GM21367 (cell line): ENCODE measurements around the gene PEX26.
A peak's percentile ranks its signal among the peaks of the same experiment; 100 is the strongest.
"Not testable (repeated sequence)": the region's sequence is repeated elsewhere in the genome, so short reads cannot be mapped to it uniquely, and the experiment has no call there.

Source experiments
- ATAC-seq: cut with Tn5 transposase; IDR thresholded peaks from one replicate; pipeline ENCODE4 v1.9.1; 2021; ENCODE audit not compliant: unreplicated experiment

PEX26 gene

DNA sequence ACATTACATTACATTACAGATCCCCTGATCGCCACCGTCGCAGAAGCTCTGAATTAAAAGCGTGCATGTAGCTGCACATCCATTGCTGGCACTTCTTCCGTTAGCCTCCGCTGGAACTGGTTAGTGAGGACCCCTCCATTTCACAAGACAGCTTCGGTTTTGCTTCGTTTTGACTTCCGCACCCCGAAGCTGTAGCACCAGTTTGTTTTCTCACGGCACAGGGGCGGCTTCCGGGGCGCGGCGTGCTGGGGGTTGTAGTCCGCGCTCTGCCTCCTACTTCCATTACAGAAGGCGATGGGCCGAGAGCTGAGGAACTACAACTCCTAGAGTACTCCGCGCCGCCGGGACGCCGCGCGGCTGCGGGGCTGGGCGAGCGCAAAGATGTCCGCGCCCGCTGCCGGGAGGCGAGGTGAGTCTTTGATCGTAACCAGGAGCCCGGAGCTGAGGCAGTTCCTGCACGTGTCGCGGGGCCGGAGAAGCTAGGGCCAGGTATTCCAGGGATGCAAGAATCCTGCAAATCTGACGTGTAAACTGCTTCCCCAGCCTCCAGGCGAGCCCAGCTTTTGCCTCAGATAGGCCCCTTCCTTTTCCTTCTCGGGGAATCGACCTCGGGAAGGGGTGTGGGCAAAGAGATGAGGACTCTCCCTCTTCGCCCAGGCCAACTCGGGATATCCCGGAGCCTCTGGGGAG is at the start of gene PEX26:
Gene PEX26, plus strand, starts transcription at position 352 of the 690 bp plus-strand sequence. CDS start 387 bp downstream, outside the sequence.
- peak; percentile 71 for ATAC-seq

DNA sequence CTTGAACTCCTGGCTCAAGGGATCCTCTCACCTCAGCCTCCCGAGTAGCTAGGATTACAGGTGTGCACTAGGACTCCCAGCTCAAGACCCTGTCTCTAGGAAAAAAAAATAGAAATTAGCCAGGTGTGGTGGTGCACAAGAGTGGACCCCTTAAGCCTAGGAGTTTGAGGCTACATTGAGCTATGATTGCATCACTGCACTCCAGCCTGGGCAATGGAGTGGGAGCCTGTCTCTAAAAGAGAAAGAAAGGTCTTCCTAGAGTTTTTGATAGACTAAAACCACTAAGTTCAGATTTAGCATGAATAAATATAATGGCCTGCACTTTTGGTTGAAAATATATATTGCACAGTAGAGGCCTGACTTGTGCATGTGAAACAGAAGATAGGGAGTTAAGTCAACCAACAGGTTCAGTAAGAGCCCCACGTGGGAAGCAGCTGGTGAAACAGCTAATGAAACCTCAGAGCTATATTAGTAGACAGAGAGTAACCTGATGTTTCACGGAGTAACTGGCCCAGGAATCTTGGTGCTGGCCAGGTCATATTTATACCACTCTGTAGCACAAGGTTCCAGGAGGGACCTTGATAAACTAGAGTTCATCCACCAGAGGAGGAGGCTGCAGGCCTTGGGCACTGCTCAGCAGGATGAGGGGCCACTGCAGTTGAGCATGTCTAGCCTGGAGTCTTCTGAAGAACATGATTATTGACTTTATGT is 48.8 kb upstream of the PEX26 start:
- no peak for ATAC-seq

DNA sequence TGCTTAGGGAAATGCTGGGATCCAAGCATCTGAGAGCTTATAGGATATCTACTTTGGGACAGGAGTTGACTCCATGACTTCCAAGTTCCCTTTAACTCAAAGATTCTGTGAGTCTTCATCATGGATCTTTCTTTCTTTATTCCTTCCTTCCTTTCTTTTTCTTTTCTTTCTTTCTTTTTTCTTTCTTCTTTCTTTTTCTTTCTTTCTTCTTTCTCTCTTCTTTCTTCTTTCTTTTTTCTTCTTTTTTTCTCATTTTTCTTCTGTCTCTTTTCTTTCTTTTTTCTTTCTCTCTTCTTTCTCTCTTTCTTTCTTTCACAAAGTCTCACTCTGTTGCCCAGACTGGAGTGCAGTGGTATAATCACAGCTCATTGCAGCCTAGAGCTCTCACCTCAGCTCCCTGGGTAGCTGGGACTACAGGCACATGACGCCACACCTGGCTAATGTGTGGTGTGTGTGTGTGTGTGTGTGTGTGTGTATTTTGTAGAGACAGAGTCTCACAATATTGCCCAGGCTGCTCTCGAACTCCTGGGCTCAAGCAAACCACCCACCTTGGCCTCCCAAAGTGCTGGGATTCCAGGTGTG is 48.0 kb upstream of the PEX26 start:
- no peak for ATAC-seq

DNA sequence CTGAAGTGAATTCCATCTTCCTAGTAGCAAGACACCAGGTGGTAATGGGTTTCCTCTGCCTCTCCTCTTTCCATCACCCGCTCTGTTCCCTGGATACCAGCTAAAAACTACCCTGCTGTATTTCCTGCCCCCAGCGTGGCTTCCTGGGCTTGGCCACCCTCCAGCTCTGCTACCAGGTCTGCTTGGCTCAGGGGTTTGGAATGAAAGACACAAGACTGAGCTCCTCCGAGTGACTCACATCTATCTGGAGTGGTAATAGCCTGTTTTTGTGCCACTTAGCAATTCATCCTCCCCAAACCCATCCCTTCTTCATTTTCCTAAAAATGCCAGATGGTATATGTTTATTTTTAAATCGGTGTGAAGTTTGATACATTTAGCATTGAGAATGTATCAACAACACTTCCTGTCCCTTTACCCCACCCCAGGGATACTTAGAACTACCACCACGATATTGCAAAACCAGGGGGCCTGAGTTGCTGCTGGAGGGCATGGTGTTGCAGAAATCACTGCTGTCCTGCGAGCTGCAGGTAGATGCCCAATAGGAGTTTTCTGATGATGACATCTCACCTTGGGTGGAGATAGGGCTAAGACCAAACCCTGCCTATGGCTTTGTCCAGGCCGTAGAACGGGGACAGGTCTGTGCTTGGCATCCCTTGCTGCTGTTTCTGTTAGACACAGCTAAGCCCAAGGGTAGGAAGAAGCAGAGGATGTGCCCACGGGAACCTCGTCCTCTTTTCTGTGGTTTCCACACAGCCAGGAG is 45.9 kb upstream of the PEX26 start:
- ATAC-seq = no peak

DNA sequence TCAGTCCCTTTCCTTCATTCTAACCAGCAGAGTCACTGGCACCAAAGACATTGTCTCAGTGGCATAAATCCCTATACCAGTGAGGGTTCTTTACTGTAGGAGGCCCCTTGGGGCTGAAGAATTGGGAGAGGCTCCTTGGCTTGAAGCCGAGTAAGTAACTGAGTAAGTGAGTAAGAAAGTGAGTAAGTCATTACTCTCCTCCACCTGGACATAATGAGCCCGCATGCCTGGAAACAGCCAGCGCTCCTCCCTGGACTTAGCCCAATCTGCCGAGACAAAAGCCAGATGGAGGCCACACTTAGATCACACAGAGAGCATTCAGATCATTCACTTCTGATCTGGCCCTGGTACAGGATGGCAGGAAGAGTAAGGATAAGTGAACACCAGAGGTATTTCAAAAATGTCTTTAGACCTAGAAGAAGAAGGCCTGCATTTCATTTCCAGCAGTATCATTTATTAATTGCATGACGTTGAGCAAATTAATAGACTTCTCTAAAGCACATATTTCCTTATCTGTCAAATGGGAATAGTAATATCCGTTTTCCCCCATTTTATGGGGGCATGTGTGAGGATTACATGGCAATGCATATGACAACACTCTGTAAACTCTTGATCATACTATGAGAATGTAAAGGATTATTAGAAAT is 45.2 kb upstream of the PEX26 start:
- no peak for ATAC-seq

DNA sequence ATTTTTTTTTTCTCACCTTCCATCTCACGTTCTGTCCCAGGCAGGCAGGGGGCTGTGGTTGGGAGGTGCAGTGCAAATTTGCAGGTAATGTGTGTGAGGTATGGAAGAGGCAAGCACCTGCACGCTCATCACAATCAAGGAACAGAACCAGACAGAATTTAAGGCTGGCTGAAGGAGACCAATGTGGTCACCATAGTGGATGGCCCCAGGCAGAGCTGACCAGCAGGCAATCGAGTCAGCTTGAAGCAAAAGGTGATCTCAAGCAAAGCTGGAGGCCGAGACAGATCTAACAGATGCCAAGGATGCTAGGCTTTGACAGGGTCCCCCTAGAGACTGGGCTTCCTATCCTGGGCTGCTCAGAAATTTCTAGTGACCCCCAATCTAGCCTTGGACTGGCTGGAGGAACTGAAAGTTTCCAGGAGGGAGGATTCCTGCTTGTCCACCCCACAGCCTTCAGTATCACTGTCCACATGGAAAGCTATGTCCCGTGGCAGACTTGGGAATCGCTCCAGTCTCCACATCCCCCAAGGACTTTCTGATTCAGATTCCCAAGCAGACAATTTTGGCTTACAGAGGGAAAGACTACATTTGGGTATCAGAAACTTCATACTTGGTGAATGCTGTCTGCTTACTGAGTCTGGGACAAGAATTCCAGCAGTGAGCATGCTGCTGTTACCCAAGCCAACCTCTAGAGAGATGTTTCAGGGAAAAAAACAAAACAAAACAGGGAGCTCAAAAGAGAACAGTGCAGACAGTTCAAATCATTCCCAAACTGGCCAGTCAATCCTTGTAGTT is 44.4 kb upstream of the PEX26 start:
- ATAC-seq = no peak

DNA sequence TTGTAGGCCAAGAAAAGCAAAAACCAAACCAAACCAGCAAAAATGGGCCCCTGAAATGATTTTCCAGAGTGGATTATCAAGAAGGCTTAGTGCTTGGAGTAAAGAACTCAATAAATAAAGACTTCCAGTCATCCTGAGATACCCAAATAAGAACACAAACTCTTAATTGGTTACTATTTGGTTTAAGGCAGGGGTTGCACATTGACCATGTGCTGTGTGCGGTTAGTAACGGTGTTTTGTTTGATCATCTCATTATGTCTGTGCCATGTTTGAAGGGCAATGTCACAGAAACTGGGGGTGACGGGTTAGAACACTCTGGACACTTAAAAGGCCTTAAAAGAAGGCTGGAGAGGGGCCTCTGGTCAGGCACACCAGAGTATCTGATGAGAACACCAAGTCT is 43.7 kb upstream of the PEX26 start:
- ATAC-seq = no peak

DNA sequence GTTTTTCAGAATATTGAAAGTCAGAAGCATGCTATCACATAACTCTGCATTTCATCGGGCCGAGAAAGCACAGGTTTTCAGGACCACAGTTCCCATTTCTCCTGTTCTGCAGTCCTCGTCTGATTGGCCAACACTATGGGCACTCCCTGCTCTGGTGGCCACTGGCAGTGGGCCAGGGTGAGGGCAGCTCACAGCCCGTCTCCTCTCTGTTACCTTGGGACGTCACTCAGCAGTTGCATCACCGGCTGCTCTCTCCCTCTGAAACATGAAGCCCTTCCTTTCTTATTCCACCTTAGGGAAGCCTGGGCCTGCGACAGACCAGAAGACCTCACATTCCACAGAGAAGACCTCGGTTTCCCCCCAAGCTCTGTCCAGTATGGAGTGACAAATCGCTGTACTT is 42.0 kb upstream of the PEX26 start:
- no peak for ATAC-seq

DNA sequence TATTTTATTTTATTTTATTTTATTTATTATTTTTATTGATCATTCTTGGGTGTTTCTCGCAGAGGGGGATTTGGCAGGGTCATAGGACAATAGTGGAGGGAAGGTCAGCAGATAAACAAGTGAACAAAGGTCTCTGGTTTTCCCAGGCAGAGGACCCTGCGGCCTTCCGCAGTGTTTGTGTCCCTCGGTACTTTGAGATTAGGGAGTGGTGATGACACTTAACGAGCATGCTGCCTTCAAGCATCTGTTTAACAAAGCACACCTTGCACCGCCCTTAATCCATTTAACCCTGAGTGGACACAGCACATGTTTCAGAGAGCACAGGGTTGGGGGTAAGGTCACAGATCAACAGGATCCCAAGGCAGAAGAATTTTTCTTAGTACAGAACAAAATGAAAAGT is 36.9 kb upstream of the PEX26 start:
- not testable (repeated sequence) for ATAC-seq

DNA sequence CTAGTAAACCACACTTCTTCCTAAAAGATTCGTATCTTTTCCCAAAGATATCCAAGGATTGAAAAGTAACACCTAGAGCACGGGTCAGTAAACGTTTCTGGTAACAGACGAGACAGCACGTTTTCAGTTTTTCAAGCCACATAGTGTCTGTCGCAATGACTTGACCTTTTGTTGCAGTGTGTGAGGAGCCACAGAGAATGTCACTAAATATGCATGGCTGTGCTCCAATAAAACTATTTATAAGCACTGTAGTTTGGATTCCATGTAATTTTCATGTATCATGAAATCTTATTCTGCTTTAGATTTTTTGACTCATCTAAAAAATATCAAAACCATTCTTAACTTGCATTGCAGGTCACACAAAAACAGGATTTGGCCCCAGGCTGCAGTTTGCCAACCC is 35.1 kb upstream of the PEX26 start:
- no peak for ATAC-seq

DNA sequence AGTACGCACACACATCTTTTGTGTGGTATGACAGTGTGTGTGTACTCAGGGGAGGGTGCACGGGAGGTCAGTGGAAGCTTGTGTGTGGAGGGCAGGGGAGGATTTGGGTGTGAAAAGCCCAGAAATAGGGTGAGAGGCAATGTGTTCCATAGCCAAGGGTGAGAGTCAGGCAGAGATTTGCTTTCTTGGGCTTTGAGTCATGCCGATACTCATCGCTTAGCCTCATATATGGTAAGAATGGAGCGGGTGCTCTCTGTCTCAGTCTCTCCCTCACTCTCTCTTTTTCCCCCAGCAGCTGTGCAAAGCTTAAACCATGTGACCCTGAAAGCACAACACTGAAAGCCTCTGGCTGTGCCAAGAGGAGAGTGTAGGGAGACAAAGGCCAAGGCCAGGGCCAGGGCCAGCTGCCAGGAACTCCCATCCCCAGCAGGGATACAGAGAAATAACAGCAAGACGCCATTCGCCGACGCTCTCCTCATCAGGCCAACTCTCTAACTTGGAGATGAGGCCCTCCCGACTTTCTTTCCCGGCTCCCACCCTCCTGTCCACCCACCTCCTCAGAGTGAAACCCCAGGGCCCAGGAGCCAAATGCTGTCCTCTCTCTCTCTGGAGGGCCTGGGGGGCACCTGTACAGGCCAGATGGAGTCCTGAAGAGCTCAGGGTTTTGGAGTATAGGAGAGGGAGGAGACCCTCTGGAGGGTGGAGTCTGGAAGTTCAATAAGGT is 33.1 kb upstream of the PEX26 start:
- no peak for ATAC-seq

DNA sequence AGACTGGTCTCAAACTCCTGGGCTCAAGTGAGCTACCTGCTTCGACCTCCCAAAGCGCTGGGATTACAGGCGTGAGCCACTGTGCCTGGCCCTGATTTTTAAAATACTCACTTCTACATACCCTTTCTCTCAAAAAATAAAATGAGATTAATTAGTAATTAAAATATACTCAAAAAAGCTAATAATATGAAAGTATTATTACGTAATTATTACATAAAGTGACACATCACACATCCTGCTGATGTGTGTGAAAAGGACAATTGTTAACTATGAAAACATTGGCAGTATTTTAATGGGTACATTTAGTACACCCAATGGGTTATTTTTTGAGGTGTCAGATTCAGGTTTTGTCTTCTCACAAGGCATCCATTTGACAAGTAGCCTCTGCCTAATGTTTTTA is 32.0 kb upstream of the PEX26 start:
- no peak for ATAC-seq

DNA sequence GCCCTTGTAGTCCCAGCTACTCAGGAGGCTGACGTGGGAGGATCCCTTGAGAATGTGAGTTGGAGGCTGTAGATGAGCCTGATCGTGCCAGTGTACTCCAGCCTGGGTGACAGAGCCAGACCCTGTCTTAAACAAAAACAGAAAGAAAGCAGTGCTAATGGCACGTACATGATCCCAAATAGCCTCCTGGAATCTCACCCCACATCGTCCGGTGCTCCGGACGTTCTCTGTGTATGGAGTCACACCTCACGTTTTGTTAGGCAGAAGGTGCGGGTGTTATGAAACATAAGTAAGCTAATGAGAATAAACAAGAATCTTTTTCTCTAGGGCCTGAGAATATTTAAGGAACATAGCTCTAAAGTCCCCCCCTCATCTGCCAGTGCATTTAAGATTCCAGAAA is 29.7 kb upstream of the PEX26 start:
- no peak for ATAC-seq

DNA sequence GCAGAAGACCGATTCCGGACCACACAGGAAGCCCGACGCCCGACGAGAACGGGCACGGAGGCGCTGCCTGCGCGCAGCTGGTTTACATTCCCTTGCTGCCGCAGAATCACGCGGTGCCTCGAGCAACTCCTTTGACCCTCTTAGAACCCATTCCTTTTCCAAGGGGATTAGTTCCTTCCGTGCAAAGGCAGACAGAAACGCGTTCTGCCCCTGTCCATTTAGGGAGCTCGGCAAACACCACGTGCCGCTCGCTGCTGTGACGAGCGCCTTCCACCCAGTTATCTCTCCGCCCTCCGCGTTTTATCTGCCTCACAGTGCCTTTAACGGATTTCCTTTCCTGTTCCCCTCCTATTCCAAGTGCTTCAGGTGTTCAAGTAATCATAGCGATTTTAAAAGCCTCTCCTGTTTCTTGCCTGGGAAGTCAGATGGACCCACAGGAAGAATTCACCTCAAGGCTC is 29.3 kb upstream of the PEX26 start:
- ATAC-seq = no peak

DNA sequence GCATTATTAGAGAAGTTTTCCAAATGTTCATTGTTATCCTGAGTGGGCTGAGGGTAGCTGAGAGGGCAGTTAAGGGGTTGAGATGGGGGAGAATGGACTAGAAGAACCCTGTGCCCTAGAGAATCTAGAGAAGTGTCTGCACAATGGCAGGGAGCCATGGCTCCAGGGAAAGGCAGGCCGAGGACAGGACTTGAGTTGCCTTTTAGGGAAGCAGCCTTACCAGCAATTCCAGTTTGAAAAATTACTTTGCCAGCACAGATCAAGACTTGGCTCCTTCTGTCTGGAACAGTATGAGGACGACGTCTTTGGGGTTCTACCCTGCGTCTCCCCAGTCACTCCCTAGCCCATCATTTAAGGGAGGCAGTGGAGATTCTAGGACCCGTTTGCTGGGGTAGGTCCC is 27.7 kb upstream of the PEX26 start:
- ATAC-seq = no peak

DNA sequence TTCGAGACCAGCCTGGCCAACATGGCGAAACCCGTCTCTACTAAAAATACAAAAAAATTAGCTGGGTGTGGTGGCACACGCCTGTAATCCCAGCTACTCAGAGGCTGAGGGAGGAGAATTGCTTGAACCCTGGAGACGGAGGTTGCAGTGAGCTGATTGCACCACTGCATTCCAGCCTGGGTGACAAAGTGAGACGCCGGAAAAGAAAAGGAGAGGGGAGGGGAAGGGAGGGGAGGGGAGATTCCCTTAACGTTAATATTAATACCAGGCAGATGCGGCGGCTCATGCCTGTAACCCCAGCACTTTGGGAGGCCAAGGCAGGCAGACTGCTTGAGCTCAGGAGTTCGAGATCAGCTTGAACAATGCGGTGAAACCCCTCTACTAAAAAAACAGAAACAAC is 26.7 kb upstream of the PEX26 start:
- ATAC-seq = not testable (repeated sequence)

DNA sequence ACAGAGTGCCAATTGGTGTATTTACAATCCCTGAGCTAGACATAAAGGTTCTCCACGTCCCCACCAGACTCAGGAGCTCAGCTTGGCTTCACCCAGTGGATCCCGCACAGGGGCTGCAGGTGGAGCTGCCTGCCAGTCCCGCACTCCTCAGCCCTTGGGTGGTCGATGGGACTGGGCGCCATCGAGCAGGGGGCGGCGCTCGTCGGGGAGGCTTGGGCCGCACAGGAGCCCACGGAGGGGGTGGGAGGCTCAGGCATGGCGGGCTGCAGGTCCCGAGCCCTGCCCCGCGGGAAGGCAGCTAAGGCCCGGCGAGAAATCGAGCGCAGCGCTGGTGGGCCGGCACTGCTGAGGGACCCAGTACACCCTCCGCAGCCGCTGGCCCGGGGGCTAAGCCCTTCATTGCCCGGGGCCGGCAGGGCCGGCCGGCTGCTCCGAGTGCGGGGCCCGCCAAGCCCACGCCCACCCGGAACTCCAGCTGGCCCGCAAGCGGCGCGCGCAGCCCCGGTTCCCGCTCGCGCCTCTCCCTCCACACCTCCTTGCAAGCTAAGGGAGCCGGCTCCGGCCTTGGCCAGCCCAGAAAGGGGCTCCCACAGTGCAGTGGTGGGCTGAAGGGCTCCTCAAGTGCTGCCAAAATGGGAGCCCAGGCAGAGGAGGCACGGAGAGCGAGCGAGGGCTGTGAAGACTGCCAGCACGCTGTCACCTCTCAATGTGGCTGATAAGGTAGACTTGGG is 24.4 kb upstream of the PEX26 start:
- ATAC-seq = not testable (repeated sequence)

DNA sequence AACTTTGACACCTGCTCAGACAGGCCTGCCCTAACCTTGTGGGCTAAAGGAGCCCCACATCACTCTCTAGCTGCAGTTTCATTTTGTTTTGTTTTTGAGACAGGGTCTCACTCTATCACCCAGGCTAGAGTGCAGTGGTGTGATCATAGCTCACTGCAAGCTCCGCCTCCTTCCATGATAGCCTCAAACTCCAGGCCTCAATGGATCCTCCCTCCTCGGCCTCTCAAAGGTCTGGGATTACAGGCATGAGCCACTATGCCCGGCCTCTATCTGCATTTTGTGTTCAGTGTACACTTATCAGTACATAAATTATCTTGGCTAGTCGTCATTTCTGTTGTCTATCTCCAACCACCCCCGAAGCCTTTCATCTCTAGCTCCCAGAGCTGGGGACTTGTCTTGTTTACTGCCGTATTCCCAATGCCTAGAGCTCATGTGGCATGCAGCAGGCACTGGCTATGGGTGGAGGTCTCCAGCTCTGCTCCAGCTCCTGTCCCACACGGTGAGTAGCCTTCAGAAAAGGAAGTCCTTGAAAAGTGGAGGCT is 22.1 kb upstream of the PEX26 start:
- no peak for ATAC-seq
